DOHH2 (cell line): Measurements from ENCODE around the gene MPC2.

Experiments used
- CTCF ChIP-seq: fragments of 200-600 bp; sonication (generic); IDR thresholded peaks from one replicate; pipeline ENCODE4 v1.5.1; 2014; ENCODE audit warnings: antibody characterized with exemption, mild to moderate bottlenecking, low read depth, low read length; ENCODE audit not compliant: poor library complexity, severe bottlenecking
- EZH2phosphoT487 ChIP-seq: fragments of 200-600 bp; sonication (generic); IDR thresholded peaks from 2 replicates; pipeline ENCODE4 v1.6.1; 2017; ENCODE audit warnings: borderline replicate concordance, mild to moderate bottlenecking, antibody characterized with exemption, low read length, moderate library complexity, mixed read lengths

DNA sequence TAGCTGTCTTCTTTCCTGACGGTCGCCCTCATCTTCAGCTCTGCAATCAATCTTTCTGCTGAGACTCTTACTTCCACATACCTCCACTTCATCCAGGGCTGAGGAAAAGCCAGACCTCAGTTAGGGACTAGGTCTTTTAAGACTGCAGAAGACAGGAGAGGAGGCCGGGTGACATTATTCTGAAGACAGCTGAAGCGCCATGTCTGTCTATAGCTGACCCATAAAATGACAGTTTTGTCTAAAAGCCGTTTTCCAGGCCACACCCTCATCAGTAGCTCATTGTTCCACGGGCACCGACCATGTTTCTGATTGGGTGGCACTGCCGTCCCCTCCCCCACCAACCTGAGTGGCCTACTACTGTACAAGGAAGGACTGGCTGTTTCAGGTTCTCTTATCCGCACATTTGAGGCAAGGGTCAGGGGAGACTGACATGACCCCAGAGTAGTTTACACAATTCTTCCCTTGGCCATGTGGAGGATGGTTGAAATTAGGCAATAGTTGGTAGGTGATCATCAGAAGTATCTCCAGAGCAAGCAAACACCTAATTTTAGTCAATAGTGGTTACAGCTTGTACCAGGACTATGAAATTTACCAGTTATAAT lies 22.9 kb downstream of the MPC2 start, which contains the start of gene ADCY10:
- TF ChIP-seq CTCF (no peak), EZH2phosphoT487 (no peak)
